ENCODE measurements around the gene OSGEP. TPM values are rescaled to one million over a fixed set of nuclear protein-coding genes. Genes with fewer than 3 reads are reported as not detected.
A peak's percentile ranks its signal among the peaks of the same experiment; 100 is the strongest.

OSGEP gene
- total RNA-seq, 2 experiments from 2014 or later, result 49.2 to 52.9 TPM

- Mint-ChIP-seq H3K36me3 (ENCODE audit: low read depth) (peaks cover 3% of the 10 kb centered on the region), H3K27me3 (no peaks in the 10 kb centered on the region), H3K4me3 (no peak overlapping the region), H3K9me3 (no peaks in the 10 kb centered on the region), H3K27ac (peak overlapping the region; percentile 4), H3K4me1 (ENCODE audit: low read depth) (peaks cover 33% of the 10 kb centered on the region)
- no peaks in the 10 kb centered on the region for H3K36me3 ChIP-seq (ENCODE audit: insufficient read depth, low read length)
- DNase-seq (no peak), ATAC-seq (ENCODE audit: poor library complexity) (no peak)
- peaks cover 14% of the 10 kb centered on the region for H3K4me1 ChIP-seq (ENCODE audit: insufficient read depth, low read length)
- H3K27ac ChIP-seq (ENCODE audit: low read depth in 1 of 2, low read length in 2 of 2), result no peak overlapping the region
- no peaks in the 10 kb centered on the region for H3K27me3 ChIP-seq (ENCODE audit: control insufficient read depth in 1 of 2, insufficient read depth in 2 of 2, low read length in 2 of 2)
- POLR2A ChIA-PET, result interaction anchor here (1.0 to 3.9 kb wide), 8 partner anchors 13 to 194 kb away, joined by 3 to 28 read pairs (median 3); partner anchors contain the start of genes APEX1, OSGEP, PARP2 and PIP4P1
- no peaks in the 10 kb centered on the region for H3K9me3 ChIP-seq (ENCODE audit: control insufficient read depth in 1 of 2, insufficient read depth in 1 of 2, low read length in 2 of 2)
- TF ChIP-seq CTCF (IDR thresholded peaks at IDR 0.05), result no peak
- intact Hi-C loops (cut with DNase I, micrococcal nuclease), result loop anchor here in 1 of 2 experiments (5.0 kb wide), 2 partner anchors 79 to 116 kb away; no protein-coding TSS in a partner anchor
- CTCF ChIA-PET, result interaction anchor here (0.7 to 2.2 kb wide), 15 partner anchors 14 to 274 kb away, joined by 3 to 14 read pairs (median 4); partner anchors contain the start of genes APEX1, OSGEP, PARP2 and PIP4P1
- no peak overlapping the region for H3K4me3 ChIP-seq (ENCODE audit: low read length)
Measured at GRCh38 chr14:20416223-20416622, 38.4 kb downstream of the OSGEP start.

DNA sequence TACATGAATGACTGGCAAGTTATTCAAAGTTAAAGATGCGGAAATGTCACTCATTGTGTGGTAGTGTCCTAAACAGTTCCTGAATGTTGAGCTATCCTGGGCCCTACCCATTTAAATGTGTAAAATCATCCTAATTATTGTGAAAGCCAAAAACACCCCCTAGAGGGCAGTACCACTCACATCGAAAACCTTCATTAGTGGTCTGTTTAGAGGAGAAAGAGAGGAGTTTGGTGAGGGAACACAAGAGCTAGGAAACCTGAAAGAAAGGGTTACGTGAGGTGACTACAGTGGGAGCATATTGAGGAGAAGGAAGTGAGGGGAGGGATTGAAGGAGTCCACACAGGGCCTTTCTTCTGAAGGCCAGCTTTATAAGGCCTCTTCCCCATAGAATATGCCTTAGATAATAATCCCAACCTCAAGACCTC is 38.8 kb downstream of the OSGEP start:
- peak overlapping the region; percentile 4 for H3K27ac Mint-ChIP-seq
- H3K9me3 Mint-ChIP-seq, result no peaks in the 10 kb centered on the region
- no peaks in the 10 kb centered on the region for H3K27me3 ChIP-seq (ENCODE audit: control insufficient read depth in 1 of 2, insufficient read depth in 2 of 2, low read length in 2 of 2)
- intact Hi-C loops (cut with DNase I, micrococcal nuclease), result loop anchor here (1.0 to 5.0 kb wide), 4 partner anchors 78 to 194 kb away; no protein-coding TSS in a partner anchor
- CTCF ChIA-PET, result interaction anchor here (0.7 to 2.2 kb wide), 16 partner anchors 9 to 275 kb away, joined by 3 to 14 read pairs (median 4); partner anchors contain the start of genes APEX1, OSGEP, PARP2 and PIP4P1
- H3K4me3 Mint-ChIP-seq, result peak overlapping the region; percentile 50
- H3K4me1 Mint-ChIP-seq (ENCODE audit: low read depth), result peaks cover 37% of the 10 kb centered on the region
- peak; percentile 39 for ATAC-seq (ENCODE audit: poor library complexity)
- H3K4me1 ChIP-seq (ENCODE audit: insufficient read depth, low read length), result peaks cover 17% of the 10 kb centered on the region
- no peaks in the 10 kb centered on the region for H3K27me3 Mint-ChIP-seq
- peak in 5 of 14 experiments; percentile 26 to 76 (median 65) for DNase-seq
- no peak overlapping the region for H3K4me3 ChIP-seq (ENCODE audit: low read length)
- no peaks in the 10 kb centered on the region for H3K9me3 ChIP-seq (ENCODE audit: control insufficient read depth in 1 of 2, insufficient read depth in 1 of 2, low read length in 2 of 2)
- H3K36me3 ChIP-seq (ENCODE audit: insufficient read depth, low read length), result no peaks in the 10 kb centered on the region
- POLR2A ChIA-PET, result interaction anchor here (1.0 to 3.9 kb wide), 10 partner anchors 14 to 198 kb away, joined by 3 to 28 read pairs (median 4); partner anchors contain the start of genes APEX1, OSGEP, PARP2 and PIP4P1
- H3K36me3 Mint-ChIP-seq (ENCODE audit: low read depth), result peaks cover 3% of the 10 kb centered on the region
- TF ChIP-seq CTCF (IDR thresholded peaks at IDR 0.05), result peak; percentile 88
- no peak overlapping the region for H3K27ac ChIP-seq (ENCODE audit: low read depth in 1 of 2, low read length in 2 of 2)

DNA sequence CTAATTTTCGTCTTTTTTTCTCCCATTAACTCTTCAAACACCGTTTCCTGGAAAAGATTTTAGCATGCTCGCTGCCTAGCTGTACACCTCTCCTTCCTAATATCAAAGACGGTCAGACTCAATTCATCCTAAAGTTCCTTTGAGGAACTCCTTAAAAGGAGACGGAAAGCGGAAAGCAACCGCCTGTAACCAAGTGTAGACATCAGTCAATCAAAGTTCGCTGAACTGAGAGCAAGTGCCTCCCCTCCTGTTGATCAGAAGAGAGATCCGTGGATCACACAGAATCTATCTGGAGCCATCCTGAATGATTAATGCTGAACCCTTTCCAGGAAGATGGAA is 40.9 kb downstream of the OSGEP start:
- peak overlapping the region; percentile 80 for H3K27ac Mint-ChIP-seq
- peak overlapping the region; percentile 96 for H3K4me3 ChIP-seq (ENCODE audit: low read length)
- no peaks in the 10 kb centered on the region for H3K36me3 ChIP-seq (ENCODE audit: insufficient read depth, low read length)
- H3K27me3 ChIP-seq (ENCODE audit: control insufficient read depth in 1 of 2, insufficient read depth in 2 of 2, low read length in 2 of 2), result no peaks in the 10 kb centered on the region
- H3K27me3 Mint-ChIP-seq, result no peaks in the 10 kb centered on the region
- peaks cover 13% of the 10 kb centered on the region for H3K36me3 Mint-ChIP-seq (ENCODE audit: low read depth)
- no peaks in the 10 kb centered on the region for H3K9me3 Mint-ChIP-seq
- DNase-seq (peak in 5 of 14 experiments; percentile 5 to 53 (median 52)), ATAC-seq (ENCODE audit: poor library complexity) (peak; percentile 38)
- peaks cover 49% of the 10 kb centered on the region for H3K4me1 Mint-ChIP-seq (ENCODE audit: low read depth)
- no peaks in the 10 kb centered on the region for H3K9me3 ChIP-seq (ENCODE audit: control insufficient read depth in 1 of 2, insufficient read depth in 1 of 2, low read length in 2 of 2)
- peaks cover 19% of the 10 kb centered on the region for H3K4me1 ChIP-seq (ENCODE audit: insufficient read depth, low read length)
- intact Hi-C loops (cut with DNase I, micrococcal nuclease), result loop anchor here (2.0 to 5.0 kb wide), 8 partner anchors 41 to 274 kb away; partner anchors contain the start of genes APEX1 (in 2 of the 2), ANG (in 1 of the 2), OSGEP (in 1 of the 2) and PARP2 (in 1 of the 2)
- CTCF ChIA-PET, result interaction anchor here (1.0 to 2.2 kb wide), 5 partner anchors 10 to 197 kb away, joined by 3 to 8 read pairs (median 3); partner anchors contain the start of genes APEX1 and OSGEP
- peak overlapping the region; percentile 80 to 90 for H3K27ac ChIP-seq (ENCODE audit: low read depth in 1 of 2, low read length in 2 of 2)
- TF ChIP-seq CTCF (IDR thresholded peaks at IDR 0.05), result peak; percentile 2
- POLR2A ChIA-PET, result interaction anchor here (1.1 to 3.9 kb wide), 8 partner anchors 12 to 270 kb away, joined by 4 to 28 read pairs (median 8); partner anchors contain the start of genes APEX1, OSGEP, PARP2 and PIP4P1
- peak overlapping the region; percentile 98 for H3K4me3 Mint-ChIP-seq

Data from CD4-positive, alpha-beta T cell (primary cell).